NOMO-1 treated with dmso at 0.1 percent for 144 hours (cell line): ENCODE measurements around the gene TMEM209.
A peak's percentile ranks its signal among the peaks of the same experiment; 100 is the strongest.

Source experiments
- DNase-seq: peaks from one replicate; lab custom pipeline; 2025; ENCODE audit not compliant: unreplicated experiment; lab: John Stamatoyannopoulos, UW

The TMEM209 gene

GRCh38 chr7:130145424-130146100 is 59.6 kb downstream of the TMEM209 start:
- DNase-seq, result no peak

- DNase-seq, result no peak
Observed at GRCh38 chr7:130144312-130145171, 60.7 kb downstream of the TMEM209 start.

- no peak for DNase-seq
Observed at GRCh38 chr7:130143986-130144311, 61.3 kb downstream of the TMEM209 start.

GRCh38 chr7:130143334-130143732 is 61.9 kb downstream of the TMEM209 start:
- no peak for DNase-seq

- no peak for DNase-seq
Observed at GRCh38 chr7:130142654-130143333, 62.4 kb downstream of the TMEM209 start.

GRCh38 chr7:130141884-130142653 is 63.1 kb downstream of the TMEM209 start:
- DNase-seq, result no peak

GRCh38 chr7:130141161-130141883 is 63.9 kb downstream of the TMEM209 start:
- DNase-seq, result peak; percentile 2

- DNase-seq, result no peak
Observed at GRCh38 chr7:130140551-130141160, 64.5 kb downstream of the TMEM209 start.

GRCh38 chr7:130139193-130139960 is 65.8 kb downstream of the TMEM209 start:
- no peak for DNase-seq

- DNase-seq, result no peak
Observed at GRCh38 chr7:130137207-130137606, 68.0 kb downstream of the TMEM209 start.

- DNase-seq, result no peak
Observed at GRCh38 chr7:130136579-130137167, 68.5 kb downstream of the TMEM209 start.

- DNase-seq, result no peak
Observed at GRCh38 chr7:130135208-130136205, 69.7 kb downstream of the TMEM209 start.

GRCh38 chr7:130134726-130135125 is 70.5 kb downstream of the TMEM209 start:
- no peak for DNase-seq

- no peak for DNase-seq
Observed at GRCh38 chr7:130134106-130134636, 71.0 kb downstream of the TMEM209 start.

- DNase-seq, result no peak
Observed at GRCh38 chr7:130133029-130133782, 72.0 kb downstream of the TMEM209 start.

- DNase-seq, result no peak
Observed at GRCh38 chr7:130131964-130132875, 73.0 kb downstream of the TMEM209 start.
